NOMO-1 treated with DMSO at 0.1 percent for 48 hours (cell line): ENCODE data around the gene DGCR6.
"Not testable (repeated sequence)": the region's sequence is repeated elsewhere in the genome, so short reads cannot be mapped to it uniquely, and the experiment has no call there.

ENCODE experiments used
- DNase-seq: peaks from one replicate; lab custom pipeline; 2025; ENCODE audit not compliant: unreplicated experiment; lab: John Stamatoyannopoulos, UW

The DGCR6 gene

GRCh38 chr22:18959741-18960140 is 53.6 kb downstream of the DGCR6 start:
- DNase-seq = not testable (repeated sequence)

GRCh38 chr22:18960166-18960820 is 54.2 kb downstream of the DGCR6 start:
- not testable (repeated sequence) for DNase-seq

GRCh38 chr22:18961201-18961600 is 55.1 kb downstream of the DGCR6 start:
- not testable (repeated sequence) for DNase-seq
